GM21825 (cell line): ENCODE measurements around the gene MRTFA.
"Not testable (repeated sequence)": the region's sequence is repeated elsewhere in the genome, so short reads cannot be mapped to it uniquely, and the experiment has no call there.

Source experiments
- ATAC-seq: cut with Tn5 transposase; IDR thresholded peaks from one replicate; pipeline ENCODE4 v1.9.1; 2021; ENCODE audit warnings: mild to moderate bottlenecking, moderate library complexity; ENCODE audit not compliant: unreplicated experiment

Gene MRTFA

DNA sequence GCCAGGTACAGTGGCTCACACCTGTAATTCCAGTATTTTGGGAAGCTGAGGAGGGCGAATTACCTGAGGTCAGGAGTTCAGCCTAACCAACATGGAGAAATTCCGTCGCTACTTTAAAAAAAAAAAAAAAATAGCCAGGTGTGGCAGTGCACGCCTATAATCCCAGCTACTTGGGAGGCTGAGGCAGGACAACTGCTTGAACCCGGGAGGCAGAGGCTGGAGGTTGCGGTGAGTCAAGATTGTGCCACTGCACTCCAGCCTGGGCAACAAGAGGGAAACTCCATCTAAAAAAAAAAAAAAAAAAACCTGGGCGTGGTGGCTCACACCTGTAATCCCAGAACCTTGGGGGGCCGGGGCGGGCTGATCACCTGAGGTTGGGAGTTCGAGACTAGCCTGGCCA lies 37.8 kb downstream of the MRTFA start:
- not testable (repeated sequence) for ATAC-seq

DNA sequence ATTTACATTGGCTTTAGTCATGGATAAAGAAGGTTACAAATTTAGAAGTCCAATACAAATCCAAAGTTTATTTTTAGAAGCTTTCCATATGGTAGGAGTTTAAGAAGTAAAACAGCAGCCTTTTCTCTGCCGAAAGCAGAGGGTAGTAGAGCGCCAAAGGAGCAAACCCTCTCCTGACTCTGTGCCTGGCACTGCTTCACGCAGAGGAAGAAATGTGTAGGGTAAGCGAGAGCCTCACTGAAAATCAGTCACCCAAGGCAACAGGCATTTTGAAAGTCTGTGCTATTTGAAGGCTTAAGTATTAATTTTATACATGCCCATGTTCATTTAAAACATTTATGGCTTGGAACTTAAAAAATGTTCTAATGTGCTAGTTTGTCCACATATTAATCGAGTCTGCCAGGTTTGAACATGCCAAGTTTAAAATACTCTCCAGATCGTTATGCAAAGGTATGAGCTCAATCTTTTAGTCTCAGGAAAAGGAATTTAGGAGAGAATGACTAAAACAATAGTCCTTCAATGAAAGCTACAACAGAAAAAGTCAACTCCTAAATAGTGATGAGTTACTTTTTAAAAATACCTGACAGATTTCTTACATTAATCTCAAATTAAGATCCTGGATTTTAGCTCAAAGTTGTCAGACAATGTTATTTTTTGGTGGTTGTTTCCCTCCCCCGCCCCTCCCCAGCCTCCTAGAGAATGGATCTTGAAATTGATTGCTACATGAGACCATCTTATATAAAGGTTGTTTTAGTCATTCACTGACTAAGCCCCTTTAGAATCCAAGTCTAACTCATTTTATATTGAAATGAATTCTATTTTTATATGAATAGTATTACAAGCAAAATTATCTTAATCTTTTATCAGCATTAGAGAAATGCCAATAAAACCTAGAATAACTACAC lies 38.7 kb downstream of the MRTFA start:
- ATAC-seq, result no peak

DNA sequence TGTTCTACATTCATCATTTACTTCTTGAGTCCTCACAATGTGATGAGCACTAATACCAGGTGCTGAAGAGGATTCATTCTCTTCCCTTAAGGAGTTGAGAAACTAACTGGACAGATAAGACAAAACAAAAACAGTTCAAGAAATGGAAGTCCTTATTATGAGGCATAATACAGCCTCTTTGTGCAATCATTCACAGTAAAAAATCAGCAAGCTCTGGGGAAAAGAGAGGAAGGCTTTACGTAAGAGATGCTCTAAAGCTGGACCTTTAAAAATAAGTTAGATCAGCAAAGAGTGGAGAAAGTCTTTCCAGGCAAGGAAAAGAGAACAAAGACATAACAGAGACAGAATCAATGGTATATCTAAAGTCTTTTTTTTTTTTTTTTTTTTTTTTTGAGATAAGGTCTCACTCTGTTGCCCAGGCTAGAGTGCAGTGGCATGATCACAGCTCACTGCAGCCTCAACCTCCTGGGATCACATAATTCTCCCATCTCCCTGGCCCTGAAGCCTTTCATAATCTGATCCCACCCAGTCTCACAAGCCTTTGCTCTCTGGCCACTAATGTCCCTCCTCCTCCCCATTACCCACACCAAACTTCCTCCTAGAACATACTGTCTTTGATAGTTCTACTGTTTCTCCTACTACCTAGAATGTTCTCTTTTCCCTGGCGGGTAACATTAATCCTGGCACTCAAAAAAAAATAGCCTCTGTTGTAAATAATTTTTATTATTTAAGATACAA lies 40.9 kb downstream of the MRTFA start:
- ATAC-seq, result no peak

DNA sequence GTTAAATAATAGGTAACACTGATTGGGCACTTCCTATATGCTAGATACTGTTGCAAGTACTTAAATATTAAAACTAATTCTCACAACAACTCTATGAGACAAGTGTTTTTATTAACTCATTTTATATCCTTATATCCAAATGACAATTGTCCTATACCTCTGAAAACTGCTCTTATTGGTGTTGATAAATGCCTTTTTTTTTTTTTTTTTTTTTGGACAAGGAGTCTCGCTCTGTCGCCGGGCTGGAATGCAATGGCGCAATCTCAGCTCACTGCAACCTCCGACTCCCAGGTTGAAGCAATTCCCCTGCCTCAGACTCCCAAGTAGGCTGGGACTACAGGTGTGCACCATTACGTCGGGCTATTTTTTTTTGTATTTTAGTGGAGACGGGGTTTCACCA lies 41.6 kb downstream of the MRTFA start:
- ATAC-seq, result no peak

DNA sequence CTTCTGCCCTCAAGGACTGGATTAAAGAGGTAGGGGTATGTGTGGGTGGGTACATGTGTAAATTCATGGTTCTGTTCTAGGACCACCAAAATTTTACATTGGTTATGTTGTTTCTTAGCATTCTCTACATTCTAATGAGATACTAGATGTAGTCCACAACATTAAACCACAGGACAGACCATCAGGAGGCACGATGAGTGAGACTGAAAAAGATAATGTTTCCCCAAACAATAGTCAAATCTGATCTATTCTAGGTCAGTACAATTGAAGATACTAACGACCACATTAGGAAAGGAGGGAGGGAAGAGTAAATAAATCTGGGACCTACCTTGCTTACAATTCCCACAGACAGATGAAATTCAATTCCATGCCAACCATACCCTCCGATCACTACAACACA lies 42.2 kb downstream of the MRTFA start:
- ATAC-seq, result no peak

DNA sequence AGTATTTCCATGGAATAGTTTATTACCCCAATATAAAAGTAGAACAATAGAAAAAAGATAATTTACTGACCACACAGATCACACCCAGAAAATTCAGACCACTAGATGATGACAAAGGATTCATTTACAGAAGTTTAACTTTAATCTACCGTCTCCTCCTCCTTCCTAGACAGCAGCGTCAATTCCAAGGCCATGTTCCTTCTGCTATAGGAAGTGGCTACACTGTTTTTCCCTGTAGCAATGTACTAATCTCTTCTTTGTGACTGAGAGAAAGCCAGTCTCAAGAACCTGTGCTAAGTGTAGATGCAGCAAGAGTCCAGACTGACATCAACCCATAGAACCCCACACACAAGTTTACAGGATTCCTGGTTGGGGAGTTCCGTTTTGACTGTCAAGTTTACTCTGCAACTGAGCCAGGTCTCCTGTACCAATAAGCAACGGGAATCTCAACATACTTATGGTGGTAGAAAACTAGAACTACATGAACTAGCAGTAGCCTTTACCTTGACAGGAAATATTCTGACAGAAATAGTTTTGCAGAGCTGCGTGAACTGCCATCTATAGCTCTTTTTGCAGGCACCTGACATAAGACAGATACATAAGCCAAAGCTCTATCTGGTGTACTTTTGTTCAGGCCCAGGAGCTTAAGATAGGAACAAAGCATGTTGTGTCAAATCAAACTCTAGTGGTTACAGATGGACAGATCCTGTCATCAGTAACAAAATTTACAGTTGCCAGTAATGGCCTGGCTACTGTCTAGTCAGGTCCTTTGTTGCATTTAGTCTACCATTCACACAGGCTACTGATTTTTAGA lies 42.9 kb downstream of the MRTFA start:
- no peak for ATAC-seq

DNA sequence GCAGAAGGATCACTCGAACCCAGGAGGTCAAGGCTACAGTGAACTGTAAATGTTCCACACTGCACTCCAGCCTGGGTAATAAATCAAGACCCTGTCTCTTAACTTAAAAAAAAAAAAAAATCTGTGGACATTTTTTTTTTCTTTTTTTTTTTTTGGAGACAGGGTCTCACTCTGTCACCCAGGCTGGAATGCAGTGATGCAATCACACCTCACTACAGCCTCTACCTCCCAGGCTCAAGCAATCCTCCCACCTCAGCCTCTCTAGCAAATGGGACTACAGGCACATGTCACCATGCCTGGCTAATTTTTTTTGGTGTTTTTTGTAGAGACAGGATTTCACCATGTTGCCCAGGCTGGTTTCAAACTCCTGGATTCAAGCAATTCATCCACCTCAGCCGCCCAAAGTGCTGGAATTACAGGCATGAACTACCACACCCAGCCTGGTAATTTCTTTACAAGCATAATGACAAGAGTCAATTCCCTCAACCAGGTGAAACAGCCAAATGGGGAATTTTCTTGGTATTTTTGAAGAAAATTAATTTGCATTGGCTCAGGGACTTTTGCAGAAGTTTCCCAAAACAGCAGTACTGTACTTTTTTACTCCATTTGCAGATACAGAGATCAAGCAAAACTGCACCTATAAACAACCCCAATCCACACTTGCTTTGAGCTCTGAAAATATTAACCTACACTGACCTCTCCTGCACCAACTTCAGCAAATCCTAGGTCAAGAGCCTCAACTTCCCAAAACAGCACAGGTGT lies 44.0 kb downstream of the MRTFA start:
- no peak for ATAC-seq

DNA sequence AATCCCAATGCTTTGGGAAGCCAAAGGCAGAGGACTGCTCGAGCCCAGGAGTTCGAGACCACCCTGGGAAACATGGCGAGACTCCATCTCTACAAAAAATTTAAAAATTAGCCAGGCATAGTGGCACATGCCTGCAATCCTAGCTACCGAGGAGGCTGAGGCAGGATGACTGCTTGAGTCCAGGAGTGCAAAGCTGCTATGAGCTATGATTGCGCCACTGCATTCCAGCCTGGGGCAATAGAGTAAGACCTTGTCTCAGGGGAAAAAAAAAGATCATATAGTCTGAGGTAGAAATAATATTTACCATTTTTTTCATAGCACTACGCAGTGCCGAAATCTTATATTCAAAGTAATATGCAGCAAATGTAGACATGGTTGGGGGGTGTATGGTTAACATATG lies 47.8 kb downstream of the MRTFA start:
- no peak for ATAC-seq

DNA sequence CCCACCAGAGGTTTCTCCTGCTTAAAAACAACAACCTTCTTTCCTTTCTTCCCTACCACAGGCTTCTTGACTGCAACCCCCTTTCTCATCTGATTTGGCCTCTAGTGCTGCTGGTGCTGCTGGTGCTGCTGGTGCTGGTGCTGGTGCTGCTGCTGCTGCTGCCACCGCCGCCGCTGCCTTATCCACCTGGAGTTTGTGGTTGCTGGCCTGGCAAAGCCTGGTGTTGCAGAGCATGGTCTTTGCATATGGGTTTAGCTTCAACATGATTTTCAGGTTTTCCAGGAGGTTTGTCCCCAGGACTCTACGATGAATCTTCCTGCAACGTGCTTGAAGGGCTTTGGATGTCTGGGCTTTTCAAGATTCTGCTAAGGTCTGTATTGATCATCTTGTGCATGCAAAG lies 49.7 kb downstream of the MRTFA start:
- no peak for ATAC-seq

DNA sequence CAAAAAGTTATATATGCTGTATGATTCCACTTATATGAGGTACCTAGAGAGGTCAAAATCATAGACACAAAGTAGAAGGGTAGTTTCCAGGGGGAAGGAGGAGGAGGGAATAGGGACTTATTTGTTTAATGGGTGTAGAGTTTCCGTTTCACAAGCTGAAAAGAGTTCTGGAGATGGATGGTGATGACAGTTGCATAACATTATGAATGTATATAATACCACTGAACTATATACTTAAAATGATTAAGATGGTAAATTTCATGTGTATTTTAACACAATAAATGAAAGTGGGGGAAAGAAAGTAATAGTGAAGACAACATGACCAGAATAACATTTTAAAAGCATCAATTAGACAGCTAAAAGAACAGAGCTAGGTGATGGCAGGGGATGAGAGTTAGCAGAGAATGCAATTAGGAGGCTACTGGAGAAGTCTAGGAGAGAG lies 51.2 kb downstream of the MRTFA start:
- ATAC-seq, result no peak

DNA sequence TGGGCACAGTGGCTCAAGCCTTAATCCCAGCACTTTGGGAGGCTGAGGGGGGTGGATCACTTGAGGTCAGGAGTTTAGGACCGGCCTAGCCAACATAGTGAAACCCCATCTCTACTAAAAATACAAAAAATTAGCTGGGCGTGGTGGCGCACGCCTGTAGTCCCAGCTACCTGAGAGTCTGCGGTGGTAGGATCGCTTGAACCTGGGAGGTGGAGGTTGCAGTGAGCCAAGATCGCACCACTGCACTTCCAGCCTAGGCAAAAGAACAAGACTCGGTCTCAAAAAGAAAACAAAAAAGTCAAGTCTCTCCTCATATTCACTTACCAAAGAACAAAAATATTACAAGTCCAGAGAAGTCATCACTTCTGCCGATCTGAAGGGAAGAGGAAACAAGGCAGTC lies 51.8 kb downstream of the MRTFA start:
- ATAC-seq, result not testable (repeated sequence)

DNA sequence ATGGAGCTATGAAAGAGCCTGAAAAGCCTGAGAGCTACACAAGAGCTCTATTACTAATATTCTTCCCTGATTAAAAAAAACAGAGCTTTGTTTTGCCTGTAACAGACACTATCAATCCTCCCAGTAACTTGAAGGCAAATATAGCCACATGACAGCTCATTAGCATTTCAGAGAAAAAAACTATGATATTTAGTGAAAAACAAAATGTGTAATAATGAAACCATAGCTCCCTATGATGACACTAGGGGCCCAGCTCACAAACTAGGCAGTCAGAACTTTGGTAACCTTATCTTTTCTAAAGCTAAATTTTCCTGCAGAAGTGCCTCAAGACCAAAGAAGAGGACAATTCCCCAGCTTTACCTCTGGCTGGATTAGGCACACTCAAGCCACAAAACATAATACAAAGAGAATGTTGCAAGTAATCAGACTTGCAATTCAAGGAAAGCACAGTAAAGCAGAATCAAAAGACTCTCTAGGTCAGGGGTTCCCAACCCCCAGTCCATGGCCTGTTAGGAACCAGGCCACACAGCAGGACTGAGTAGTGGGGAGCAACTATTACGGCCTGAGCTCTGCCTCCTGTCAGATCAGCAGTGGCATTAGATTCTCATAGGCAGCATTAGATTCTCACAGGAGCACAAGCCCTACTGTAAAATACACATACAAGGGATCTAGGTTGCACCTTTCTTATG lies 53.3 kb downstream of the MRTFA start:
- no peak for ATAC-seq

DNA sequence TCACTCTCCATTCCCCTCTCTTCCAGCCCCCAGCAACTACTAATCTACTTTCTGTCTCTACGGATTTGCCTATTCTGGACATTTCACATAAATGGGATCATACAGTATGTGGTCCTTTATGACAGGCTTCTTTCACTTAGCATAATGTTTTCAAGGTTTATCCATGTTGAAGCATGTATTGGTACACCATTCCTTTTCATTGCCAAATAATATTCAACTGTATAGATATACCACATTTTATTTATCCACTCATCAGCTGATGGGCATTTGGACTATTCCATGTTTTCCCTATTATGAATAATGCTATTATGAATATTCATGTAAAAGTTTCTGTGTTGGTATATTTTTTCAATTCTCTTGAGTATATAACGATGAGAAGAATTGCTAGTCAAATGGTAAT lies 54.5 kb downstream of the MRTFA start:
- ATAC-seq, result no peak

DNA sequence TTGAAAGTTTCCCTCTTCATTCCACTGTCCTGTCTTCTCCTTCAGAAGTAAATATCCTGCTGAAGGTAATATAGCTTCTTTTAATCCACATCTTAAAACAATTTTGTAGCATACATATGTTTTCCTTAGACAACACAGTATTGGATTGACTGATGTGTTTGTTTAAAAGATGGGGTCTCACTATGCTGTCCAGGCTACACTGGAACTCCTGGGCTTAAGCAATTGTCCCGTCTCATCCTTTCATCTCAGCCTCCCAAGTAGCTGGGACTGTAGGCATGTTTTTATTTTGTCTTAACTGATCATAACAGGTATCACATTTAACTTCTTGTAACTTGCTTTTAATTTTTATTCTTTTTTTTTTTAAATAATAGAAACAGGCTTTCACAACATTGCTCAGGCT lies 55.9 kb downstream of the MRTFA start:
- no peak for ATAC-seq

DNA sequence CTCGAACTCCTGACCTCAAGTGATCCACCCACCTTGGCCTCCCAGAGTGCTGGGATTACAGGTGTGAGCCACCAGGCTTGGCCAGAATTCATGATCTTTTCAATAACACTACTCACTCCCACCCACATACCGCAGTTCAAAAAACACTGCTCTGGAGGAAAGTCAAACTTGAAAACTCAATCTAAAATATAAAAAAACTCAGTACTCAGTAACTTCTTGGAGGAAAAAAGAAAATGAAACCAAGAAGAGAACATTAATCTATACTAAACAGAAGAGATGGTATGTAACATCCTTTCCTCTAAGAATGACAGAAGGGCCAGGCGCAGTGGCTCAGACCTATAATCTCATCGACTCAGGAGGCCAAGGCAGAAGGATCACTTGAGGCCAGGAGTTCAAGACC lies 58.3 kb downstream of the MRTFA start:
- no peak for ATAC-seq

DNA sequence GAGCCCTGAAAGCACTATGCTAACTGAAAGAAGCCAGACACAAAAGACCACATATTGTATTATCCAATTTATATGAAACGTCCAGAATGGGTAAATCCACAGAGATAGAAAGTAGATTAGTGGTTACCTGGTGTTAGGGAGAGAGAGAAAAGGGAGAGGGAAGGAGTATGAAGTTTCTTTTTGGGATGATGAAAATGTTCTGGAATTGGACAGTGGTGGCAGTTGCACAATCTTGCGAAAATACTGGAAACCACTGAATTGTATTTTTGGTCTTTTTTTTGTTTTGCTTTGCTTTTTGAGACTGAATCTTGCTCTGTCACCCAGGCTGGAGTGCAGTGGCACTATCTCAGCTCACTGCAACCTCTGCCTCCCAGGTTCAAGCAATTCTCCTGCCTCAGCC lies 63.5 kb downstream of the MRTFA start:
- ATAC-seq, result no peak

DNA sequence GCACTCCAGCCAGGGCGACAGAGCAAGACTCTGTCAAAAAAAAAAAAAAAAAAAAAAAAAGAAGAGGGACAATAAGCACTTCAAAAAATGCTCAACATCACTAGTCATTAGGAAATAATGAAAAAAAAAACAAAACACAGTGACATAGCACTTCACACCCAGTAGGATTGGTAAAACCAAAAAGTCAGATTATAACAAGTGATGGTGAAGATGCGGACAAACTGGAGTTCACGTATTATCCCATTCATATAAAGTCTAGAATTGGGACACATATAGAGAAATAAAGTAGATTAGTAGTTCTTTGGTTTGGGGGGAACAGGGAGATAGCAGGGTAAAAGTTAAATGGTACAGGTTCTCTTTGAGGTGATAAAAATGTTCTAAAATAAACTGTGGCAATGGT lies 64.6 kb downstream of the MRTFA start:
- ATAC-seq, result no peak

DNA sequence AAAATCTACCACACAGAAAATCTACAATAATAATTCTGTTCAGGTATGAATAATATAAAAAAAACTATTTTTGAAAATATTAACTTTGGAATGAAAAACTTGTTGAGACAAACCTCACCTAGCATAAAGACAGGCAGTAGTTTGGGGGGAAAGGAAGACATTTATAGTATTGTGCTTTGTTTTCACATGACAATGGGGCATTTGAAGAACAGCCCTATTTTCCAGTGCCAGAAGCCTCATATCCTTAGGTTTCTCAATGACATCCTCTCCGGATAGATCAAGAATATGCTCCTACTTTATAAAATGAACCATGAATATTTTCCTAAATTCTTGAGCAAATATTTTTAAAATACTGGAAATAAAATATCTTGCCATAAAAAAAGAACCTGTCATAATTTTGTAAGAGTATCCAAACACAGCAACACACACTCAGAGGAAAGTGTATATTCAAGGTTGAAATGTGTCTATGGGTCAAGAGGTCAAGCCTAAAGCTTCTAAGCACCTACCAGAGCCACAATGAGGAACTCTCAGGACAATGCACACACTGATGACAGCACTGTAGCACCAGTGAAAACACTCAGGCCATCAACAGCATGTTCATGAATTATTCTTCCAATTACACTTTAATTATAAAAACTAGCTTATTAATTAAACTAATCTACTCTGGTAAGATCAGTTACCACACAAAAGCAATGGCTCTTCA lies 68.7 kb downstream of the MRTFA start:
- ATAC-seq, result no peak

DNA sequence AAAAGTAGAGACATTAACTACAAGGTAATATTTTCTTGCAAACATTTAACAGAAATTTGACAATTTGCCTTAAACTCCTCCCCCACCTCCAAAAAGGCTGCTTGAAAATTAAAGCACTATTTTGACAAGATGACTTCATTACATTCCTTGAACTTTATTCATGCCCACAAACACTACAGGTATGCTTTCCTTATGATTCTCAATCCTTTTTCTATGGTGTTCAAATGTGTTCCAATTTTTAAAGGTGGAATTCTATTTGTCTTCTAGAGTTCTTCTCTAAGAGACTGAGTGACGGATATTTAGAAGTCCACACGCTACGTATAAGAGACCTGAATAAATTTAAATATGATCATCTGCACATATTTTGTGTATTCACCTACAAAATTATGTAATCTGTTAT lies 69.4 kb downstream of the MRTFA start:
- no peak for ATAC-seq
